Measurements from ENCODE around the gene ADAM10.

GRCh38 chr15:58544756-58545155 lies 204.8 kb downstream of the ADAM10 start:
- TF ChIP-seq CTCF (IDR thresholded peaks at IDR 0.05) (no peak), POLR2A (IDR thresholded peaks at IDR 0.05) (no peak)

All from Peyer's patch (tissue), 4 donors.